ENCODE measurements around the gene CA12.

The CA12 gene

GRCh38 chr15:63283126-63283525, 98.5 kb downstream of the CA12 start:
- no peak for TF ChIP-seq CTCF (IDR thresholded peaks at IDR 0.05; ENCODE audit: low read depth, low read length)
- H3K4me3 ChIP-seq (ENCODE audit: low read depth, low read length) = no peak overlapping the region

GRCh38 chr15:63277893-63278456, 103.7 kb downstream of the CA12 start:
- no peak for TF ChIP-seq CTCF (IDR thresholded peaks at IDR 0.05; ENCODE audit: low read depth, low read length)

GRCh38 chr15:63277038-63277892, 104.4 kb downstream of the CA12 start, which contains the start of gene APH1B:
Gene APH1B, plus strand, starts transcription at chr15:63277605. Its CDS starts 19 bp downstream, at chr15:63277624.
- peak within 1 kb of the TSS; percentile 79 for H3K4me3 ChIP-seq (ENCODE audit: low read depth, low read length)
- TF ChIP-seq CTCF (IDR thresholded peaks at IDR 0.05; ENCODE audit: low read depth, low read length) = no peak

More at GRCh38 chr15:63277893-63278456, 103.7 kb downstream of the CA12 start:
- H3K4me3 ChIP-seq (ENCODE audit: low read depth, low read length) = peak overlapping the region; percentile 79

- TF ChIP-seq CTCF (IDR thresholded peaks at IDR 0.05; ENCODE audit: low read depth, low read length) = no peak
- H3K4me3 ChIP-seq (ENCODE audit: low read depth, low read length) = peak overlapping the region; percentile 58
These were observed 105.2 kb downstream of the CA12 start for GRCh38 chr15:63276342-63277037.

- H3K4me3 ChIP-seq (ENCODE audit: low read depth, low read length) = no peak overlapping the region
- TF ChIP-seq CTCF (IDR thresholded peaks at IDR 0.05; ENCODE audit: low read depth, low read length) = no peak
These were observed 107.2 kb downstream of the CA12 start for GRCh38 chr15:63274427-63274826.

Measured in WI38 (cell line).